K562 (cell line): ENCODE results near the gene RPS6KA2. TPM values are rescaled to one million over a fixed set of nuclear protein-coding genes. Genes with fewer than 3 reads are reported as not detected.

ENCODE experiments used
- ATAC-seq: fragments of 200-7000 bp; cut with Tn5 transposase; 3 replicates; pipeline ENCODE4 v1.9.1; 2020; ENCODE audit warnings: moderate library complexity
- BruUV-seq: library from RNA; stranded (reverse); fragments of 400-500 nt; replicated peaks from 2 replicates; lab custom pipeline; 2021; lab: Mats Ljungman, UMichigan
- CTCF ChIA-PET: fragments of 300-600 bp; formaldehyde crosslinking; extraction: SDS; loops from one replicate; lab custom pipeline; 2021; ENCODE audit warnings: low intra/inter-chr PET ratio; lab: Yijun Ruan, JAX
- POLR2A ChIA-PET: fragments of 300-600, 350-650 bp; sonication (Branson Sonifier 250); formaldehyde crosslinking; extraction: SDS; loops from one replicate; lab custom pipeline; 2021; ENCODE audit warnings: antibody characterized with exemption, inconsistent platforms; lab: Yijun Ruan, JAX
- DNase-seq, 4 experiments: peaks; one replicate each; pipeline versions ENCODE4 v3.0.0 to v3.0.0-alpha.2; 2011 to 2018; ENCODE audit warnings: low spot score in 3 of 4, mixed read lengths in 3 of 4; ENCODE audit errors: extremely low read depth in 1 of 4
- FAIRE-seq: peaks from 2 replicates; lab custom pipeline; 2011; peaks lifted over from hg19 to GRCh38; lab: Jason Lieb, UNC
- H2AFZ ChIP-seq: 2 replicates; pipeline ENCODE4 v1.6.0; 2011; ENCODE audit warnings: low read depth, low read length, control low read depth, inconsistent platforms
- H3K27ac ChIP-seq: fragments of 200-600 bp; 3 replicates; pipeline ENCODE4 v1.8.0; 2011; ENCODE audit warnings: low read depth, mild to moderate bottlenecking, control low read depth, inconsistent platforms, low read length, moderate library complexity, mixed read lengths; ENCODE audit errors: extremely low read depth
- H3K27me3 ChIP-seq, 2 experiments: fragments of 300-600 bp in 1 of 2; 2 replicates in 1 of 2; 3 replicates in 1 of 2; pipeline versions ENCODE4 v1.6.0 to v1.8.0; 2011; ENCODE audit warnings: inconsistent platforms in 2 of 2, low read length in 2 of 2, mild to moderate bottlenecking in 1 of 2, mixed read lengths in 1 of 2, moderate library complexity in 1 of 2; ENCODE audit not compliant: control insufficient read depth in 2 of 2, insufficient read depth in 2 of 2
- H3K36me3 ChIP-seq: fragments of 300-600 bp; 3 replicates; pipeline ENCODE4 v1.8.0; 2011; ENCODE audit warnings: mild to moderate bottlenecking, low read length, inconsistent platforms; ENCODE audit not compliant: control insufficient read depth, insufficient read depth
- H3K4me1 ChIP-seq, 2 experiments: fragments of 200-600 bp in 1 of 2; replicated peaks in 1 of 2; 2 replicates in 1 of 2; 3 replicates in 1 of 2; pipeline versions ENCODE4 v1.5.1 to v1.8.0; 2011; ENCODE audit warnings: inconsistent platforms in 2 of 2, low read length in 2 of 2, mild to moderate bottlenecking in 1 of 2, mixed read lengths in 1 of 2, moderate library complexity in 1 of 2; ENCODE audit not compliant: control insufficient read depth in 2 of 2, insufficient read depth in 2 of 2
- H3K4me2 ChIP-seq: 2 replicates; pipeline ENCODE4 v1.6.1; 2011; ENCODE audit warnings: low read length, control low read depth, inconsistent platforms, mixed read lengths; ENCODE audit not compliant: insufficient read depth
- H3K4me3 ChIP-seq: fragments of 200-600 bp; sonication (generic), shearing (Covaris generic); 2 replicates; pipeline ENCODE4 v1.5.1; 2016; ENCODE audit warnings: control low read depth, inconsistent platforms
- H3K79me2 ChIP-seq: fragments of 200-600 bp; 3 replicates; pipeline ENCODE4 v1.8.0; 2011; ENCODE audit warnings: low read length, inconsistent platforms; ENCODE audit not compliant: control insufficient read depth, insufficient read depth
- H3K9ac ChIP-seq, 2 experiments: 2 replicates each; pipeline versions ENCODE4 v1.6.0 to v1.6.1; 2011; ENCODE audit warnings: low read depth in 2 of 2, low read length in 2 of 2, control low read depth in 1 of 2, inconsistent platforms in 1 of 2, mild to moderate bottlenecking in 1 of 2, mixed read lengths in 1 of 2; ENCODE audit not compliant: insufficient read depth in 1 of 2
- H3K9me1 ChIP-seq: one replicate; pipeline ENCODE4 v1.6.0; 2011; ENCODE audit warnings: inconsistent platforms, mild to moderate bottlenecking, low read length, moderate library complexity; ENCODE audit not compliant: control insufficient read depth, insufficient read depth
- H3K9me3 ChIP-seq: replicated peaks from 2 replicates; pipeline ENCODE4 v1.5.1; 2011; ENCODE audit warnings: low read depth, low read length, inconsistent platforms; ENCODE audit not compliant: control insufficient read depth, insufficient read depth
- H4K20me1 ChIP-seq: replicated peaks from 2 replicates; pipeline ENCODE4 v1.6.1; 2011; ENCODE audit warnings: low read length, inconsistent platforms, mixed read lengths; ENCODE audit not compliant: control insufficient read depth, insufficient read depth
- BACH1 ChIP-seq: fragments of 200-800 bp; sonication (Bioruptor generic); IDR thresholded peaks from 2 replicates; pipeline ENCODE4 v1.6.1; 2016; ENCODE audit warnings: missing genetic modification characterization, missing compliant biosample characterization
- BMI1 ChIP-seq: fragments of 150-350 bp; IDR thresholded peaks from 2 replicates; pipeline ENCODE4 v1.6.1; 2014; ENCODE audit warnings: low read length
- CEBPG ChIP-seq, 3 experiments: fragments of 200-800 bp in 1 of 3; sonication (Bioruptor generic) in 1 of 3; sonication (generic) in 1 of 3; formaldehyde crosslinking in 1 of 3; IDR thresholded peaks in 2 of 3; conservative IDR thresholded peaks in 1 of 3; 2 replicates each; pipeline versions ENCODE4 v1.6.1 to v1.8.0; 2016 to 2022; ENCODE audit warnings: missing compliant biosample characterization in 2 of 3, missing genetic modification characterization in 2 of 3, mild to moderate bottlenecking in 1 of 3, missing genetic modification reagents in 1 of 3
- FOXA1 ChIP-seq: fragments of 450-650 bp; IDR thresholded peaks from 2 replicates; pipeline ENCODE4 v1.6.1; 2016; ENCODE audit warnings: mild to moderate bottlenecking, borderline replicate concordance
- HLTF ChIP-seq: fragments of 450-650 bp; IDR thresholded peaks from 2 replicates; pipeline ENCODE4 v1.6.1; 2016
- ZNF717 ChIP-seq: fragments of 250-450 bp; sonication (Bioruptor Pico); IDR thresholded peaks from 2 replicates; pipeline ENCODE4 v1.5.0; 2021
- WGBS: fragments of 100-300 bp; shearing (Covaris generic); methylation state at CpG from one replicate; pipeline ENCODE4 v1.1.6; 2016; ENCODE audit warnings: low coverage, mixed read lengths; ENCODE audit not compliant: insufficient coverage; ENCODE audit errors: missing lambda C conversion rate; 5-methylcytosine and 5-hydroxymethylcytosine counted together
- in situ Hi-C: fragments of 300-500 bp; cut with MboI; formaldehyde crosslinking; loops from 4 replicates; pipeline ENCODE4 v1.15.0; 2018; ENCODE audit warnings: inconsistent platforms, mixed read lengths
- intact Hi-C: fragments of 100-400 bp; cut with micrococcal nuclease; formaldehyde crosslinking; loops from 2 replicates; pipeline ENCODE4 v1.14.2; 2022
- polyA plus RNA-seq, 8 experiments: library from polyadenylated mRNA; depleted of rRNA in 4 of 8; stranded (reverse) in 5 of 8; unstranded in 3 of 8; fragments of >200 nt; fragmentation: Nextera tagmentation in 2 of 8; fragmentation: Illumina TruSeq in 1 of 8; extraction: Ambion mirVana in 2 of 8; extraction: Trizol in 1 of 8; gene quantifications; 2 replicates each; pipeline versions ENCODE4 v1.2.1 to v1.2.3, GENCODE V29; 2011 to 2014; ENCODE audit warnings: inconsistent platforms in 1 of 8, missing spikeins in 1 of 8
- total RNA-seq, 7 experiments: library from RNA; depleted of rRNA in 6 of 7; stranded (reverse); fragments of >200 nt in 6 of 7; fragmentation: Illumina TruSeq in 2 of 7; extraction: Trizol in 2 of 7; gene quantifications; 2 replicates each; pipeline versions ENCODE4 v1.2.1 to v1.2.3, GENCODE V29; 2011 to 2021; ENCODE audit warnings: low replicate concordance in 1 of 7
- TF ChIP-seq, protein P1 (sequence below): fragments of 450-650 bp; IDR thresholded peaks from 2 replicates; pipeline ENCODE4 v1.7.1; 2018; ENCODE audit warnings: mild to moderate bottlenecking, low read depth; ENCODE audit not compliant: partially characterized antibody

The RPS6KA2 gene
- total and polyA plus RNA-seq, 9 of the 15 experiments (the other 6 are each of a cell fraction or from before 2014, with no cell fraction given): 0.29 to 1.00 (median 0.53) TPM

DNA sequence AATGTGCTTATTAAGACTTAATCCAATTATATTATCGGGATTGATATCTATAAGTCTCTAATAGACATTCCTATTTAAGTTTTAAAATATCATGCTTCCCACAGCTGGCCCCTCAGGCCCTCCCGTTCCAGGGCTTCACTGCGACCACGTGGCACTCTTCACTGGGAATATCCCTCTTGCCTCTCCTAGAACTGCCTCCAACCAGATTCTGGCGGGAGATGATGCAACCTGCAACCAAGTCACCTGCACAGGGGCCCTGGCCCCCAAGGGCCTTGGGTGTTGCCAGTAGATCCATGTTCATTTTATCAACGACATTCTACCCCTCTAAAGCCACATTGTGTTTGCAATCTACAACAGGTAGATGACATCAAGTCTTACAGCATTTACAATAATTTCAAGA is 22.1 kb downstream of the RPS6KA2 start (continued):
- TF ChIP-seq, protein P1, sequence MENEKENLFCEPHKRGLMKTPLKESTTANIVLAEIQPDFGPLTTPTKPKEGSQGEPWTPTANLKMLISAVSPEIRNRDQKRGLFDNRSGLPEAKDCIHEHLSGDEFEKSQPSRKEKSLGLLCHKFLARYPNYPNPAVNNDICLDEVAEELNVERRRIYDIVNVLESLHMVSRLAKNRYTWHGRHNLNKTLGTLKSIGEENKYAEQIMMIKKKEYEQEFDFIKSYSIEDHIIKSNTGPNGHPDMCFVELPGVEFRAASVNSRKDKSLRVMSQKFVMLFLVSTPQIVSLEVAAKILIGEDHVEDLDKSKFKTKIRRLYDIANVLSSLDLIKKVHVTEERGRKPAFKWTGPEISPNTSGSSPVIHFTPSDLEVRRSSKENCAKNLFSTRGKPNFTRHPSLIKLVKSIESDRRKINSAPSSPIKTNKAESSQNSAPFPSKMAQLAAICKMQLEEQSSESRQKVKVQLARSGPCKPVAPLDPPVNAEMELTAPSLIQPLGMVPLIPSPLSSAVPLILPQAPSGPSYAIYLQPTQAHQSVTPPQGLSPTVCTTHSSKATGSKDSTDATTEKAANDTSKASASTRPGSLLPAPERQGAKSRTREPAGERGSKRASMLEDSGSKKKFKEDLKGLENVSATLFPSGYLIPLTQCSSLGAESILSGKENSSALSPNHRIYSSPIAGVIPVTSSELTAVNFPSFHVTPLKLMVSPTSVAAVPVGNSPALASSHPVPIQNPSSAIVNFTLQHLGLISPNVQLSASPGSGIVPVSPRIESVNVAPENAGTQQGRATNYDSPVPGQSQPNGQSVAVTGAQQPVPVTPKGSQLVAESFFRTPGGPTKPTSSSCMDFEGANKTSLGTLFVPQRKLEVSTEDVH: peak; percentile 90
- TF ChIP-seq CEBPG (CRISPR knock-in tag; IDR thresholded peaks at IDR 0.05) (no peak), CEBPG (tag; conservative IDR thresholded peaks at IDR 0.05 in 1 of 2, IDR thresholded peaks at IDR 0.05 in 1 of 2) (0 out of 4 replicates have a peak, but pooled peaks of 1 of the 2 experiments have one; percentile 18), BACH1 (tag) (no peak), ZNF717 (CRISPR knock-in tag) (no peak)

DNA sequence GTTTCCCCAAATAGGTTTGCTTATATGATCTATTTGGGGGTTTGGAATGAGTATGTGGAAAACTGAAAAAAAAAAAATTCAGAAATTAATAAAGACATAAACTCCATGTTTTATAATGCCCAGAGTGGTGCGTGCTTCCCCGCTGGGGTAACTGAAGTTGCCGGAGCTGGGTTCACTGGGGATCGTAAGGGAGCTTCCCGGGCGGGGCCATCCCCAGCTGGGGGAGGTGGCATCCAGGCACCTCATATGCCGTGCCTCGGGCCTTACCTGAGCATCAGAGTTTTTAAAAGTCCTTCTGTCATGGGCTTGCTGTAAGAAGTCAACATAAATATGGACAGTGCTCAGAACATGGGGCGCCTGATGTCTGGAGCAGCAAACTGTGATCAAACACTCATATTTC is 22.7 kb downstream of the RPS6KA2 start:
- H3K27me3 ChIP-seq: peaks cover 6 to 29% of the 10 kb centered on the region in 2 experiments; a peak in 4 of 5 replicates
- H3K9me3 ChIP-seq: no peaks in the 10 kb centered on the region
- H3K4me1 ChIP-seq: no peaks in the 10 kb centered on the region
- no peak for DNase-seq
- no peak overlapping the region for H3K4me2 ChIP-seq
- in situ Hi-C loops (no loop called here), intact Hi-C loops (no loop called here)
- peaks cover 4% of the 10 kb centered on the region; the same call in 1 of the 2 replicates for H4K20me1 ChIP-seq
- no peaks in the 10 kb centered on the region for H3K36me3 ChIP-seq
- H2AFZ ChIP-seq: no peak overlapping the region
- TF ChIP-seq BMI1 (no peak), HLTF (no peak), FOXA1 (no peak)
- WGBS: 3% methylated on average over 9 of the region's 9 CpGs
- no peaks in the 10 kb centered on the region for H3K79me2 ChIP-seq
- ChIA-PET POLR2A (interaction anchor here (0.6 to 2.0 kb wide), 3 partner anchors 8 to 75 kb away, joined by 4 to 6 read pairs (median 4); no protein-coding TSS in a partner anchor), CTCF (no interaction called here)
- no peak overlapping the region for H3K9ac ChIP-seq
- H3K4me3 ChIP-seq: no peak overlapping the region
- no peaks in the 10 kb centered on the region for H3K9me1 ChIP-seq
- ATAC-seq: no peak
- no TSS peak for BruUV-seq
- FAIRE-seq: no peak
- no peak overlapping the region for H3K27ac ChIP-seq
